Peyer's patch (tissue), 4 donors: ENCODE results near the gene DGKQ.

Experiments
- CTCF ChIP-seq, 6 experiments: fragments of 450-650 bp in 4 of 6; fragments of 200-600 bp in 2 of 6; sonication (generic) in 1 of 6; IDR thresholded peaks; one replicate each; pipeline ENCODE4 v1.5.1; 2017 to 2019; ENCODE audit warnings: antibody characterized with exemption in 6 of 6, mild to moderate bottlenecking in 3 of 6, moderate library complexity in 1 of 6
- POLR2A ChIP-seq, 2 donors: fragments of 450-650 bp; IDR thresholded peaks; one replicate each; pipeline ENCODE4 v1.5.1; 2017; ENCODE audit warnings: antibody characterized with exemption in 2 of 2, mild to moderate bottlenecking in 2 of 2, moderate library complexity in 2 of 2

GRCh38 chr4:1011666-1012033 is 38.3 kb upstream of the DGKQ start:
- TF ChIP-seq CTCF (IDR thresholded peaks at IDR 0.05) (no peak), POLR2A (IDR thresholded peaks at IDR 0.05) (no peak)
